ENCODE data around the gene KIF20B. TPM values are rescaled to one million over a fixed set of nuclear protein-coding genes. Genes with fewer than 3 reads are reported as not detected.
"Not testable (repeated sequence)": the region's sequence is repeated elsewhere in the genome, so short reads cannot be mapped to it uniquely, and the experiment has no call there.

KIF20B gene
- total RNA-seq, 2 donors from 2014 or later: 13.6 to 32.0 TPM

DNA sequence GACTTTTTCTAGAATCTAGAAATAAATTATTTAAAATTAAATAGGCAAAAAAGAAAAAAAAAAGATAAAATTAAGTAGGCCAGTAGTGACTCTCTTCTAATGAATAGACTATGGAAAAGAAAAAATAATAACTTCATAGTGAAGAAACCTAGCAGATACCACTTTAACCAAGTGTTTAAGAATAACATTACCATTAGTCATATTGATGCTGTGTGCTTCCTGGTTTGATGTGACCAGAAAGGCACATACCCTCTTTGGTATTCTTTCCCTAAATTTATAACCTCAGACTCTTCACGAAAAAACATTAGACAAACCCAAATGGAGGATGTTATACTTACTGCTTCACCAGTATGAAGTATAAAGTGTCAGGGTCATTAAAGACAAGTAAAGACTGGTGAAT lies 42.6 kb downstream of the KIF20B start:
- Histone ChIP-seq H3K9ac (ENCODE audit: low read depth in 2 of 2, low read length in 2 of 2) (no peak overlapping the region), H3K27me3 (no peaks in the 10 kb centered on the region), H3K4me3 (no peak overlapping the region), H3K4me1 (no peaks in the 10 kb centered on the region), H3K36me3 (no peaks in the 10 kb centered on the region), H3K27ac (no peak overlapping the region), H3K9me3 (no peaks in the 10 kb centered on the region)
- TF ChIP-seq, protein P1, sequence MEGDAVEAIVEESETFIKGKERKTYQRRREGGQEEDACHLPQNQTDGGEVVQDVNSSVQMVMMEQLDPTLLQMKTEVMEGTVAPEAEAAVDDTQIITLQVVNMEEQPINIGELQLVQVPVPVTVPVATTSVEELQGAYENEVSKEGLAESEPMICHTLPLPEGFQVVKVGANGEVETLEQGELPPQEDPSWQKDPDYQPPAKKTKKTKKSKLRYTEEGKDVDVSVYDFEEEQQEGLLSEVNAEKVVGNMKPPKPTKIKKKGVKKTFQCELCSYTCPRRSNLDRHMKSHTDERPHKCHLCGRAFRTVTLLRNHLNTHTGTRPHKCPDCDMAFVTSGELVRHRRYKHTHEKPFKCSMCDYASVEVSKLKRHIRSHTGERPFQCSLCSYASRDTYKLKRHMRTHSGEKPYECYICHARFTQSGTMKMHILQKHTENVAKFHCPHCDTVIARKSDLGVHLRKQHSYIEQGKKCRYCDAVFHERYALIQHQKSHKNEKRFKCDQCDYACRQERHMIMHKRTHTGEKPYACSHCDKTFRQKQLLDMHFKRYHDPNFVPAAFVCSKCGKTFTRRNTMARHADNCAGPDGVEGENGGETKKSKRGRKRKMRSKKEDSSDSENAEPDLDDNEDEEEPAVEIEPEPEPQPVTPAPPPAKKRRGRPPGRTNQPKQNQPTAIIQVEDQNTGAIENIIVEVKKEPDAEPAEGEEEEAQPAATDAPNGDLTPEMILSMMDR (IDR thresholded peaks at IDR 0.05): no peak
- DNase-seq: no peak
- intact Hi-C loops (cut with DNase I): no loop called here

DNA sequence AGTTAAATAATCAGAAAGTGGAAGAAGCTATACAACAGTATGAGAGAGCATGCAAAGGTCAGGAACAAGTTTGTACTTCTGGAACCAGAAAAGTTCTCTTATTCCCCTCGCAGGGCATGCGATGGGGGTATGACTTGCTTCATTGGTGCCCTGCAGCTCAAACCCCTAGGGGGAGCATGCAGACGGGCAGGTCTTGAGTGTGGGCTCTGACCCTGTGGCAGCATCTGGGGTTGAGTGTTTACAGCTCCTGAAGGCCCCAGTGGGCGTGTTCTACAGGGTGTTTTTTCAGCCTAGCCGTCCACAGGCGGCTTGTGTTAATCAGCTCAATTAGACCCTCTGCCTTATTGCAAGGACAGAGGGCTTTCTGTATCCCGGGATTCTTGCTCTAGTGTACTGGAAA lies 44.5 kb downstream of the KIF20B start:
- Histone ChIP-seq H3K9me3 (no peaks in the 10 kb centered on the region), H3K27me3 (no peaks in the 10 kb centered on the region), H3K4me1 (no peaks in the 10 kb centered on the region), H3K9ac (ENCODE audit: low read depth in 2 of 2, low read length in 2 of 2) (no peak overlapping the region), H3K27ac (no peak overlapping the region), H3K36me3 (no peaks in the 10 kb centered on the region), H3K4me3 (no peak overlapping the region)
- TF ChIP-seq, protein P1 (IDR thresholded peaks at IDR 0.05): no peak
- no peak for DNase-seq
- intact Hi-C loops (cut with DNase I): no loop called here

DNA sequence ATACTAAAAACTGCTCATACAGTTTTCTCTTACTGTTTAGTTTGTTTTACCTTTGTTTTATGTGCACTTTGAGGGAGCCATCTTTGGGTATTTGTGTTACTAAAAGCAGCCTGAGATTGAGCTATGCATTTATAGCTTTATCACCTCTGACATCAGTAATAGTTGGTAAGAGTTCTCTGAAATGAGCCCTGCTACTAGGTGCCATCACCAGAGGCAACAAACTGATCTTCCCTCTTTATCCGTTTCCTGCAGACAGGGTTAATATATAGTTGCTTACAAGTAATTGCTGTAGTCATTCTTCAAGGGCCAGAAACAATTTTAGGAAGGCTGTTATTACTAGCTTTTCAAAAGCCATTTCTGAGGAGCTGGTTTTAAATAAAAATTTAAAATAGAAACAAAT lies 49.1 kb downstream of the KIF20B start:
- H3K9ac ChIP-seq (ENCODE audit: low read depth in 2 of 2, low read length in 2 of 2): no peak overlapping the region
- no peaks in the 10 kb centered on the region for H3K4me1 ChIP-seq
- DNase-seq: no peak
- H3K27me3 ChIP-seq: no peaks in the 10 kb centered on the region
- no peaks in the 10 kb centered on the region for H3K9me3 ChIP-seq
- no peaks in the 10 kb centered on the region for H3K36me3 ChIP-seq
- intact Hi-C loops (cut with DNase I): no loop called here
- H3K4me3 ChIP-seq: no peak overlapping the region
- H3K27ac ChIP-seq: no peak overlapping the region
- TF ChIP-seq, protein P1 (IDR thresholded peaks at IDR 0.05): no peak

DNA sequence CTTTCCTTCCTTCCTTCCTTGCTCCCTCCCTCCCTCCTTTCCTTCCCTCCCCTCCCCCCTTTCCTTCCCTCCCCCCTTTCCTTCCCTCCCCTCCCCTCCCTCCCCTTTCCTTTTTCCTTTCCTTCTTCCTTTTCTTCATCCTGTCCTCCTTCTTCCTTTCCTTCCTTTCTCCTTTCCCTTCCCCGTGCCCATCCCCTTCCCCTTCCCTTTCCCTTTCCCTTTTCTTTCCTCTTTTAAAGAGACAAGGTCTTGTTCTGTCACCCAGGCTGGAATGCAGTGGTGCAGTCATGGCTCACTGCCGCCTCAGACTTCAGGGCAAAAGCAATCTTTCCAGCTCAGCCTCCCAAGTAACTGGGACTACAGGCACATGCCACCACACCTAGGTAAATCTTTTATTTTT lies 54.0 kb downstream of the KIF20B start:
- Histone ChIP-seq H3K27ac (no peak overlapping the region), H3K9me3 (no peaks in the 10 kb centered on the region), H3K4me1 (no peaks in the 10 kb centered on the region), H3K27me3 (no peaks in the 10 kb centered on the region), H3K4me3 (no peak overlapping the region), H3K36me3 (no peaks in the 10 kb centered on the region), H3K9ac (ENCODE audit: low read depth in 2 of 2, low read length in 2 of 2) (no peak overlapping the region)
- TF ChIP-seq, protein P1 (IDR thresholded peaks at IDR 0.05): no peak
- intact Hi-C loops (cut with DNase I): no loop called here
- no peak for DNase-seq

DNA sequence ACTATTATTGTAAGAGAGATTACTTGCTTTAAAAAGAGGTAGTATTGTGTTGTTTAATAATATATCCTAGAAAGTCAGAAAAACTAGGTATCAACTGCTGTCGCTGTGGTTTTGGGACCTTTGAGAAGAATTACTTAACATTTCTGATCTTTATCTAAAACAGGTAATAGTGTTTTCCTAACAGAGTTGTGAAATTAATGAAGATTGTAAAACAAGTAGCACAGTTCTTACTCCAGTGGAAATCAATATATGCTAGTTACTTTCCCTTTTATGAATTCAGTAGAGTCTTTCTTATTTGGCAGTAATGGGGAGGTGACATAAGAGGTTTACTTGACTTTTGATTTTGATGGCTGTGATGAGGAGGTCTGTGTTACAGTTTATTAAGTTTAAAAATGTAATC lies 58.1 kb downstream of the KIF20B start:
- Histone ChIP-seq H3K4me1 (no peaks in the 10 kb centered on the region), H3K27me3 (no peaks in the 10 kb centered on the region), H3K9ac (ENCODE audit: low read depth in 2 of 2, low read length in 2 of 2) (no peak overlapping the region), H3K9me3 (no peaks in the 10 kb centered on the region), H3K27ac (no peak overlapping the region), H3K36me3 (no peaks in the 10 kb centered on the region), H3K4me3 (no peak overlapping the region)
- intact Hi-C loops (cut with DNase I): no loop called here
- no peak for DNase-seq
- TF ChIP-seq, protein P1 (IDR thresholded peaks at IDR 0.05): no peak

DNA sequence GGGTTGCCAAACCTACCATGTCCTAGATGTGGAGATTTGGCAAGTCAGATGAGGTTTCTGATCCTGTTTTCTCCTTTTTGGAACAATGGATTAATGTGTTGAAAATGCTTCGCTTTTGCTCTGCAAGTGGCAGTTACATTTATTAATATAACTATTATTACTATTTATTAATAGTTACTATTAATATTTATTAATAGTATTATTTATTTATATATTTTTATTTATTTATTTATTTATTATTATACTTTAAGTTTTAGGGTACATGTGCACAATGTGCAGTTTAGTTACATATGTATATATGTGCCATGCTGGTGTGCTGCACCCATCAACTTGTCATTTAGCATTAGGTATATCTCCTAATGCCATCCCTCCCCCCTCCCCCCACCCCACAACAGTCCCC lies 62.3 kb downstream of the KIF20B start:
- H3K36me3 ChIP-seq; H3K27ac ChIP-seq; H3K4me1 ChIP-seq; H3K4me3 ChIP-seq; DNase-seq; H3K27me3 ChIP-seq; H3K9me3 ChIP-seq; intact Hi-C loops (cut with DNase I); H3K9ac ChIP-seq (ENCODE audit: low read depth in 2 of 2, low read length in 2 of 2): not testable (repeated sequence)
